HCT116 (cell line): ENCODE results near the gene ARHGEF18. TPM values are rescaled to one million over a fixed set of nuclear protein-coding genes. Genes with fewer than 3 reads are reported as not detected.

Experiments
- ATAC-seq: fragments of 200-7000 bp; cut with Tn5 transposase; 2 replicates; pipeline ENCODE4 v1.9.1; 2020; ENCODE audit warnings: mild to moderate bottlenecking, moderate library complexity
- BruUV-seq: library from RNA; stranded (reverse); fragments of 400-500 nt; replicated peaks from 2 replicates; lab custom pipeline; 2021; lab: Mats Ljungman, UMichigan
- CTCF ChIA-PET: fragments of 300-600 bp; sonication (Branson Sonifier 250); formaldehyde crosslinking; loops from one replicate; lab custom pipeline; 2021; ENCODE audit warnings: antibody characterized with exemption; lab: Charles Lee
- POLR2A ChIA-PET: fragments of 300-600, 350-600 bp; sonication (Branson Sonifier 250); formaldehyde crosslinking; loops from one replicate; lab custom pipeline; 2021; ENCODE audit warnings: antibody characterized with exemption; lab: Charles Lee
- RAD21 ChIA-PET, 2 experiments: fragments of 300-600 bp; sonication (Branson Sonifier 250); formaldehyde crosslinking; loops; one replicate each; lab custom pipeline; 2023; ENCODE audit warnings: low total read pairs in 2 of 2; ENCODE audit not compliant: uncharacterized antibody in 2 of 2, unreplicated experiment in 2 of 2, low non-redundant PET in 1 of 2; lab: Charles Lee
- DNase-seq: peaks from one replicate; pipeline ENCODE4 v3.0.0-alpha.2; 2010; ENCODE audit warnings: low read depth, low spot score
- H2AFZ ChIP-seq: fragments of 200-600 bp; shearing (Covaris generic), sonication (generic); 2 replicates; pipeline ENCODE4 v1.6.1; 2017; ENCODE audit warnings: low read depth, mixed run types, mixed read lengths, antibody characterized with exemption, low read length; ENCODE audit not compliant: poor library complexity, severe bottlenecking
- H3K27ac ChIP-seq: 2 replicates; pipeline ENCODE4 v1.5.1; 2012; ENCODE audit warnings: low read depth, low read length
- H3K27me3 ChIP-seq: fragments of 200-600 bp; sonication (generic); 2 replicates; pipeline ENCODE4 v1.6.1; 2016; ENCODE audit warnings: mixed run types, low read length, mixed read lengths; ENCODE audit not compliant: insufficient read depth
- H3K36me3 ChIP-seq, 2 experiments: fragments of 200-500 bp in 1 of 2; fragments of 200-600 bp in 1 of 2; sonication (Bioruptor generic) in 1 of 2; sonication (generic) in 1 of 2; 2 replicates each; pipeline versions ENCODE4 v1.5.1 to v1.6.1; 2014 to 2016; ENCODE audit warnings: low read length in 2 of 2, inconsistent platforms in 1 of 2, mixed read lengths in 1 of 2, mixed run types in 1 of 2; ENCODE audit not compliant: insufficient read depth in 2 of 2, control insufficient read depth in 1 of 2
- H3K4me1 ChIP-seq, 2 experiments: fragments of 200-600 bp in 1 of 2; sonication (generic) in 1 of 2; 2 replicates each; pipeline versions ENCODE4 v1.5.1 to v1.6.1; 2012 to 2017; ENCODE audit warnings: low read length in 2 of 2, inconsistent platforms in 1 of 2, mild to moderate bottlenecking in 1 of 2, mixed read lengths in 1 of 2, mixed run types in 1 of 2, moderate library complexity in 1 of 2; ENCODE audit not compliant: insufficient read depth in 2 of 2, control insufficient read depth in 1 of 2
- H3K4me2 ChIP-seq: fragments of 200-600 bp; sonication (generic); 2 replicates; pipeline ENCODE4 v1.6.1; 2017; ENCODE audit warnings: mixed run types, low read length, mixed read lengths
- H3K4me3 ChIP-seq, 2 experiments: fragments of 200-600 bp in 1 of 2; sonication (generic) in 1 of 2; replicated peaks in 1 of 2; 2 replicates each; pipeline ENCODE4 v1.5.1; 2011 to 2016; ENCODE audit warnings: low read length in 2 of 2, control low read depth in 1 of 2, low read depth in 1 of 2, mild to moderate bottlenecking in 1 of 2, mixed read lengths in 1 of 2, mixed run types in 1 of 2
- H3K79me2 ChIP-seq: fragments of 200-600 bp; sonication (generic); 2 replicates; pipeline ENCODE4 v1.6.1; 2017; ENCODE audit warnings: mild to moderate bottlenecking, mixed run types, low read length, moderate library complexity, mixed read lengths; ENCODE audit not compliant: insufficient read depth
- H3K9ac ChIP-seq: fragments of 200-600 bp; sonication (generic); 2 replicates; pipeline ENCODE4 v1.6.1; 2016; ENCODE audit warnings: low read length, mixed read lengths
- H3K9me2 ChIP-seq: fragments of 200-600 bp; sonication (generic), shearing (Covaris generic); 2 replicates; pipeline ENCODE4 v1.6.1; 2017; ENCODE audit warnings: mixed run types, mild to moderate bottlenecking, moderate library complexity; ENCODE audit not compliant: insufficient read depth
- H3K9me3 ChIP-seq, 2 experiments: fragments of 200-500 bp in 1 of 2; fragments of 200-600 bp in 1 of 2; sonication (Bioruptor generic) in 1 of 2; sonication (generic) in 1 of 2; 2 replicates each; pipeline ENCODE4 v1.6.1; 2014 to 2017; ENCODE audit warnings: low read length in 2 of 2, mixed read lengths in 2 of 2, inconsistent platforms in 1 of 2, low read depth in 1 of 2, mild to moderate bottlenecking in 1 of 2, mixed run types in 1 of 2, moderate library complexity in 1 of 2; ENCODE audit not compliant: control insufficient read depth in 1 of 2, insufficient read depth in 1 of 2
- H4K20me1 ChIP-seq: fragments of 200-600 bp; sonication (generic), shearing (Covaris generic); 2 replicates; pipeline ENCODE4 v1.6.1; 2017; ENCODE audit warnings: mixed run types, mild to moderate bottlenecking, moderate library complexity; ENCODE audit not compliant: insufficient read depth
- ATF3 ChIP-seq: IDR thresholded peaks from 2 replicates; pipeline ENCODE4 v1.6.1; 2012
- CEBPB ChIP-seq: IDR thresholded peaks from 2 replicates; pipeline ENCODE4 v1.6.1; 2012; ENCODE audit warnings: low read depth
- CTCF ChIP-seq, 3 experiments: fragments of 200-600 bp in 1 of 3; sonication (generic) in 1 of 3; IDR thresholded peaks in 2 of 3; conservative IDR thresholded peaks in 1 of 3; 2 replicates each; pipeline ENCODE4 v1.5.1; 2012 to 2017; ENCODE audit warnings: low read depth in 2 of 3, low read length in 2 of 3, antibody characterized with exemption in 1 of 3, borderline replicate concordance in 1 of 3, control low read depth in 1 of 3, mild to moderate bottlenecking in 1 of 3, mixed read lengths in 1 of 3, mixed run types in 1 of 3, moderate library complexity in 1 of 3; ENCODE audit not compliant: insufficient read depth in 1 of 3
- ELF1 ChIP-seq: IDR thresholded peaks from 2 replicates; pipeline ENCODE4 v1.6.1; 2012; ENCODE audit warnings: low read depth, borderline replicate concordance
- EZH2 ChIP-seq: fragments of 200-600 bp; sonication (generic); IDR thresholded peaks from 2 replicates; pipeline ENCODE4 v1.6.1; 2017; ENCODE audit warnings: antibody characterized with exemption, mixed run types
- JUND ChIP-seq: IDR thresholded peaks from 2 replicates; pipeline ENCODE4 v1.6.1; 2012
- MAX ChIP-seq: IDR thresholded peaks from 2 replicates; pipeline ENCODE4 v1.6.1; 2012
- POLR2A ChIP-seq: IDR thresholded peaks from 2 replicates; pipeline ENCODE4 v1.7.0; 2011; ENCODE audit warnings: borderline replicate concordance; ENCODE audit not compliant: insufficient read depth, insufficient read length; ENCODE audit errors: extremely low read depth
- POLR2AphosphoS5 ChIP-seq: IDR thresholded peaks from 2 replicates; pipeline ENCODE4 v1.6.1; 2011; ENCODE audit warnings: mild to moderate bottlenecking, low read depth, low read length, moderate library complexity
- RAD21 ChIP-seq: IDR thresholded peaks from 2 replicates; pipeline ENCODE4 v1.6.1; 2012; ENCODE audit warnings: low read depth, mild to moderate bottlenecking
- REST ChIP-seq: IDR thresholded peaks from 2 replicates; pipeline ENCODE4 v1.6.1; 2012; ENCODE audit warnings: low read depth
- SIN3A ChIP-seq: IDR thresholded peaks from 2 replicates; pipeline ENCODE4 v1.6.1; 2012; ENCODE audit warnings: low read depth
- SP1 ChIP-seq: IDR thresholded peaks from 2 replicates; pipeline ENCODE4 v1.6.1; 2012; ENCODE audit warnings: low read depth
- SRF ChIP-seq: IDR thresholded peaks from 2 replicates; pipeline ENCODE4 v1.6.1; 2012; ENCODE audit warnings: low read depth
- TCF7L2 ChIP-seq: IDR thresholded peaks from 2 replicates; pipeline ENCODE4 v1.7.0; 2011; ENCODE audit warnings: borderline replicate concordance, inconsistent platforms; ENCODE audit not compliant: insufficient read depth, insufficient read length; ENCODE audit errors: extremely low read depth
- ZFX ChIP-seq: fragments of 450-650 bp; IDR thresholded peaks from 2 replicates; pipeline ENCODE4 v1.6.1; 2017
- ZNF274 ChIP-seq: fragments of 200-500 bp; sonication (Bioruptor generic); IDR thresholded peaks from 2 replicates; pipeline ENCODE4 v1.6.1; 2014; ENCODE audit warnings: mild to moderate bottlenecking, low read depth, low read length, inconsistent platforms
- intact Hi-C: fragments of 100-400 bp; cut with micrococcal nuclease; formaldehyde crosslinking; loops from 2 replicates; pipeline ENCODE4 v1.10.0; 2022
- total RNA-seq: library from RNA; stranded (reverse); gene quantifications from one replicate; pipeline ENCODE4 v1.2.1, GENCODE V29; 2021; ENCODE audit not compliant: unreplicated experiment

Gene ARHGEF18
- total RNA-seq, 1 experiment from 2014 or later, result 32.2 TPM

GRCh38 chr19:7370546-7370945 is 21.8 kb downstream of the ARHGEF18 start:
- no TSS peak for BruUV-seq
- TF ChIP-seq POLR2AphosphoS5 (no peak), TCF7L2 (no peak), SRF (no peak), CEBPB (no peak), ZFX (no peak)
- TF ChIP-seq, all 23 proteins: peak for 0
- RAD21 ChIA-PET, result no interaction called here
- CTCF ChIA-PET, result interaction anchor here (1.6 kb wide), 1 partner anchor 16 kb away, joined by 6 read pairs; no protein-coding TSS in a partner anchor
- H2AFZ ChIP-seq, result no peak overlapping the region
- no peak overlapping the region for H3K4me3 ChIP-seq
- H3K36me3 ChIP-seq, result no peaks in the 10 kb centered on the region
- no peak for DNase-seq
- H3K27me3 ChIP-seq, result no peaks in the 10 kb centered on the region
- peaks cover 20 to 32% of the 10 kb centered on the region in 2 experiments for H3K4me1 ChIP-seq
- POLR2A ChIA-PET, result no interaction called here
- no peak overlapping the region for H3K27ac ChIP-seq
- H4K20me1 ChIP-seq, result no peaks in the 10 kb centered on the region
- ATAC-seq, result no peak
- H3K9me2 ChIP-seq, result no peaks in the 10 kb centered on the region
- H3K79me2 ChIP-seq, result no peaks in the 10 kb centered on the region
- H3K4me2 ChIP-seq, result no peak overlapping the region
- no peak overlapping the region for H3K9ac ChIP-seq
- intact Hi-C loops, result no loop called here
- no peaks in the 10 kb centered on the region for H3K9me3 ChIP-seq

- no peaks in the 10 kb centered on the region for H3K36me3 ChIP-seq
- no peak overlapping the region for H2AFZ ChIP-seq
- no peaks in the 10 kb centered on the region for H4K20me1 ChIP-seq
- no peak overlapping the region for H3K9ac ChIP-seq
- no peak overlapping the region for H3K27ac ChIP-seq
- no peak overlapping the region for H3K4me2 ChIP-seq
- no peaks in the 10 kb centered on the region for H3K79me2 ChIP-seq
- peaks cover 20 to 32% of the 10 kb centered on the region in 2 experiments for H3K4me1 ChIP-seq
- POLR2A ChIA-PET, result no interaction called here
- no peaks in the 10 kb centered on the region for H3K9me2 ChIP-seq
- DNase-seq (no peak), ATAC-seq (no peak)
- no peak overlapping the region for H3K4me3 ChIP-seq
- H3K9me3 ChIP-seq, result no peaks in the 10 kb centered on the region
- no TSS peak for BruUV-seq
- H3K27me3 ChIP-seq, result no peaks in the 10 kb centered on the region
- CTCF ChIA-PET, result interaction anchor here (1.6 kb wide), 1 partner anchor 17 kb away, joined by 6 read pairs; no protein-coding TSS in a partner anchor
- intact Hi-C loops, result no loop called here
- RAD21 ChIA-PET, result no interaction called here
- TF ChIP-seq SIN3A, result no peak
- no peak for TF ChIP-seq ZNF274
- no peak for TF ChIP-seq POLR2A
- TF ChIP-seq ZFX, result no peak
- no peak for TF ChIP-seq MAX
- no peak for TF ChIP-seq JUND
- no peak for TF ChIP-seq ATF3
- TF ChIP-seq CTCF (IDR thresholded peaks at IDR 0.05 in 2 of 3, conservative IDR thresholded peaks at IDR 0.05 in 1 of 3; ENCODE audit: borderline replicate concordance in 1 of 3, insufficient read depth in 1 of 3, low read depth in 2 of 3, low read length in 2 of 3), result no peak
- no peak for TF ChIP-seq SRF
- no peak for TF ChIP-seq REST
- TF ChIP-seq RAD21, result no peak
- no peak for TF ChIP-seq ELF1
- no peak for TF ChIP-seq EZH2
- no peak for TF ChIP-seq SP1
- TF ChIP-seq TCF7L2, result no peak
These were observed 22.3 kb downstream of the ARHGEF18 start for GRCh38 chr19:7371001-7371400.
